Breast epithelium (tissue), 3 donors: ENCODE results near the gene TPRG1.

Source experiments
- POLR2A ChIP-seq: fragments of 450-650 bp; IDR thresholded peaks from one replicate; pipeline ENCODE4 v1.6.1; 2016; ENCODE audit warnings: antibody characterized with exemption, mild to moderate bottlenecking, moderate library complexity
- TF ChIP-seq, protein P1 (sequence below), 3 donors: fragments of 450-650 bp; IDR thresholded peaks; one replicate each; pipeline ENCODE4 v1.5.1; 2016 to 2017; ENCODE audit warnings: antibody characterized with exemption in 3 of 3, mild to moderate bottlenecking in 3 of 3, moderate library complexity in 3 of 3

DNA sequence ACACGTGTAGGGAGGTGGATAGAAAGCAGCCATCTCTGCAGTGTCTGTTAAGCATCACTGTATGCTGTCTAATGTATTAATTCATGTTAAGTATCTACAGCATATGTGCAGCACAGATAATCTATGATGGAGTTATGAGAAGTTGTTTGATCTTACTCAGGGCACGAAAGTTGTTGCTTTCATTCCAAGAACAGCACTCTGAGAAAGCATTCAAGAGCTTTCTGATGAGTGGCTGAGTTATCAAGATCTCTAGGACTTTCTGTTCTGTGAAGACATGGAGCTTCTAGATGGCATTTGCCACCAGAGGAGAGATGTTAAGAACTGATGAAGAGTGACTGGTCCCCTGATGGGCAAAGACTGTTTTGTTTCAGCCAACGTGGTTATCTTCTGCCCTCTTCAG, 22.6 kb upstream of the TPRG1 start:
- TF ChIP-seq, protein P1, sequence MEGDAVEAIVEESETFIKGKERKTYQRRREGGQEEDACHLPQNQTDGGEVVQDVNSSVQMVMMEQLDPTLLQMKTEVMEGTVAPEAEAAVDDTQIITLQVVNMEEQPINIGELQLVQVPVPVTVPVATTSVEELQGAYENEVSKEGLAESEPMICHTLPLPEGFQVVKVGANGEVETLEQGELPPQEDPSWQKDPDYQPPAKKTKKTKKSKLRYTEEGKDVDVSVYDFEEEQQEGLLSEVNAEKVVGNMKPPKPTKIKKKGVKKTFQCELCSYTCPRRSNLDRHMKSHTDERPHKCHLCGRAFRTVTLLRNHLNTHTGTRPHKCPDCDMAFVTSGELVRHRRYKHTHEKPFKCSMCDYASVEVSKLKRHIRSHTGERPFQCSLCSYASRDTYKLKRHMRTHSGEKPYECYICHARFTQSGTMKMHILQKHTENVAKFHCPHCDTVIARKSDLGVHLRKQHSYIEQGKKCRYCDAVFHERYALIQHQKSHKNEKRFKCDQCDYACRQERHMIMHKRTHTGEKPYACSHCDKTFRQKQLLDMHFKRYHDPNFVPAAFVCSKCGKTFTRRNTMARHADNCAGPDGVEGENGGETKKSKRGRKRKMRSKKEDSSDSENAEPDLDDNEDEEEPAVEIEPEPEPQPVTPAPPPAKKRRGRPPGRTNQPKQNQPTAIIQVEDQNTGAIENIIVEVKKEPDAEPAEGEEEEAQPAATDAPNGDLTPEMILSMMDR (IDR thresholded peaks at IDR 0.05): no peak
- TF ChIP-seq POLR2A: no peak
